OCI-M1 (cell line): ENCODE data around the gene TFEB.
A peak's percentile ranks its signal among the peaks of the same experiment; 100 is the strongest.
"Not testable (repeated sequence)": the region's sequence is repeated elsewhere in the genome, so short reads cannot be mapped to it uniquely, and the experiment has no call there.

Experiments used
- DNase-seq: peaks from one replicate; lab custom pipeline; 2025; lab: John Stamatoyannopoulos, UW

Gene TFEB

DNA sequence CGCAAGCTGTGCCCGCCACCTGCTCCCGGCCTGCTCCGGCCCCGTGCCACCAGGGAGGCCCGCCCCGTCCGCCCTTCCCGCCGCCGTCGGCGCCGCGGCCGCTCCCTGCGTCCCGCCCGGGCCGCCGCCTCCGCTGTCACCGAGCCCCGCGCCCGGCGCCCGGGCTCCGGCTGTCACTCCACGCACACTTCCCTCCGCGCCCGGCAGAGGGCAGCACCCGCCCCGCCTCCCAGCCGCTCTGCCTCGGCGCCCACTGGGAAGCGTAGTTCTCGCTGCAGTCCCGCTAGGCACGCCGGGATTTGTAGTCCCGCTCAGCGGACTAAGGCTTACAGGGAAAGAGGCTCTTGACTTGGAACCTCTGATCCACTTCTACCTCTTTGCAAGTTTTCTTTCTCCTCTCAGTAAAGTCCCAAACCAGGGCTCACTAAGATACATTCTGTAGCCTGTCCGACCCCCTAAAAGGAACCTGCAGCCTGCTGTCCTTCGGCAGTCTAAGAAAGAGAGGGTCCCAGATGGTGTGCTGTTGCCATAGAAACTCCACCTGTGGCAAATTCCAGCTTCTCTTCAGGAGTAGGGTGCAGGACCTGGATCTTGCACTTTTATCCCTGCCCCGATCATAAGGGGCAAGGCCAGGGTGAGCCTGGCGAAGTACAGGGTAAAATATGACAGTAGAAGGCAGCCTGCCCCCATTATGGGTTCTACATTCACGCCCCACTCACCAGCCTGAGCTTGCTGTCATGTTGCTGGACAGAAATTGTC is at the start of gene TFEB:
Gene TFEB (minus strand): TSS at position 182 of the 759 bp plus-strand sequence. CDS start 44,395 bp downstream, outside the sequence.
- DNase-seq, result peak; percentile 96

DNA sequence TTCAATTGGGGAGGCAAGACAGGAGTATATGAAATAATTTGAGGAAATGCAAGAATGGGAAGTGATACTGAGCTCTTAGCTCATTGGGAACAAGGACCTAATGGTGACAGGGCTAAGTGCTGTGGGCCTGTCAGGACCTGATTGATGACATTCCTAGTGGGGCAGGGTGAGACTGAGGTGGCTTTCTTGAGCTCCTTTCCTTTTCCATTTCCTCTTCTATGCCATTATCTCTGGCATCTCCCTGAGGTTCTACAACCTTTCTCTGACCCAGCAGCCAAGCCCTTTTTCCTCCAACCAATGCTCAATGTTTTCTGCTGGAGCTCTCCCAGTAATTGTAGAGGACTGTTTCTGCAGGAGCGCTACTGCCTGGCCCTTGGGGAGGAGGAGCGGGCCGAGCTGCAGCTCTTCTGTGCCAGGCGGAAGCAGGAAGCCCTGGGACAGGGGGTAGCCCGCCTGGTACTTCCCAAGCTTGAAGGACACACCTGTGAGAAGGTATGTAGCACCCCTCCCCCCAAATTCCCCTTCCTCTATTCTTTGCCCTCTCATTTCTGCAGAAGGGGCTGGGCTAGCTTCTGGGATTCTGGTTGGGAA is 49.3 kb upstream of the TFEB start:
- no peak for DNase-seq

DNA sequence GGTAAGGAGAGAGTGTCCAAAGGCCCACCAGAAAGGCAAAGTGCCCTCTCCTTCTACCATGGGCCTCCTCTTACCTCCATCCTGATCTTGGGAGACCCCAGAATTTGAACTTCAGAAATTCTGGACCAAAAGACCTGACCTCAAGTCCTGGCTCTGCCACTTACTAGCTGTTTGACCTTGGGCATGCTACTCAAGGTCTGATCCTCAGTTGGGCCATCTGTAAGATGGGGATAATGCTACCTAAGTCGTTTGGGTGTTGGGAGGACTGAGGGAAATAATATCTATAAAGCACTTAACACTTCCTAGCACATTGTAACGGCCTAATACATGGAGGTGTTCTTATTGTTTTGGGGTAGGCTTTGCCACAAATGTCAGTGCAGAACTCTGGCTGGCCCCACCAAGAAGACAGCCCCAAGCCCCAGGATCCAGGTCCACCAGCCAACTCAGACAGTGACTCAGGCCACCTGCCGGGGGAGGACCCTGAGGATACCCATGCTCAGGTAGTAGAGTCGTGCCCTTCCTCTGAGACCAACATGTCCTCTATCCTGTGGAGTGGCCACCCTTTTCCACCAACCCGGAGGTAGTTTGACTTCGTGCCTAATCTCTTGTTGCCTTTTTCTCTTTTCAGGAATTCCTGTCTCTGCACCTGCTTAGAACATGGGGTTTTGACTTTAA is 47.8 kb upstream of the TFEB start:
- DNase-seq, result no peak

DNA sequence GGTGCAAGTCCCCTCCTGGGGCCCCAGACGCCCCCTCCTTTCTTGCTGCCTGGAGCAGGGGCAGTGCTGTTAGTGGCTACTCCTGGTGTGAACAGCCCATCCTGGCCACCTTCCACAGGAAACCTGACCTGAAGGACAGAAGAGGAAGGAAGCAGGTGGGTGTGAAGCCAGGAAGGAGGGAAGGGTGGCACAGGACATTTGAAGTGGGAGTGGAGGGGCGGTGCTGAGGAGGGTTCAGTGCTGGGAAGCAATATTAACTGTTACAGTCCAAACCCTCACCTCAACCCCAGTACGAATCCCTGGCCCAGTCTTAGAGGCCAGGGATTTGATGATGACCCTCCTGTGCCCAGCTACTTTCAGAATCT is 45.9 kb upstream of the TFEB start:
- DNase-seq, result no peak

DNA sequence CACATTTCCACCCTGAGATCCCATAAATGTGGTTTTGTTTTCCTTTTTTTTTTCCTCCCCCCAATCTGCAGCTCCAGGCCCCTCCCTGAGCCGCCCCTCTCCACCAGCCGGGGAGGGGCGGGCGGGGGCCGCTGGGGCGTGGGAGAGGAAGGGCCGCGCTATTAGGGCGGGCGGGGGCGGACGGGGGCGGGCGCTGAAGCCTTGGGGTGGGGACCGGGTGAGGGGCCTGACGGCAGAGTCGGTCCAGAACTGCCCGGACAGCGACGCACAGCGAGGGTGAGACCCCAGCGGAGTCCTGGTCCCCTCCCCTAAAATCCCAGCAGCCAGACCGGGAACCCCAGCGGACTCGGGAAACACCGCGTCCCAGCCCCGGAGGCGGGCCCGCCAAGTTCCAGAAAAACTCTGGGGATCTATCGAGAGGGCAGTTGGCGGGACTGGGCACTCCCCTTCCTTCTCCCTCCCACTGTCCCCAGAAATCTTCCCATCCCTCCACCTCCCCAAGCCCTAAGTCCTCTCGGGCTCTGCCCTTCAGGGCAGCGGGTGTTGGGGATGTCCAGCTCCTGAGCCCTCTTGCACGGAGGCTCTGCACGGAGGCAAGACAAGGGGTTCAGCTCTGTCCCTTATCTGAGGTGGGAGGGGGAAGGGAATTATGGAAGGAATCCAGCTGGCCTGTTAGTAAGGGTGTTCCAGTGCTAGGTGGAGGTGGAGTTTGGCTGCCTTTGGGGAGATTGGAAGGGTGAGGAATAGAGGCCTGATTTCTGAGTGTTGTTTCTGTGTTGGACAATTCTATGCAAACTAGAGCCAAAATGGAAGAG is 45.4 kb upstream of the TFEB start, which contains the start of gene PRICKLE4:
Gene PRICKLE4 (plus strand): TSS at position 232 of the 815 bp plus-strand sequence. CDS start 2,692 bp downstream, outside the sequence.
- peak; percentile 68 for DNase-seq

- DNase-seq, result peak; percentile 99
Observed at GRCh38 chr6:41779788-41780550, 44.6 kb upstream of the TFEB start, which contains the start of gene FRS3. FRS3 (minus strand) TSS chr6:41779900; CDS start chr6:41776987, 2,913 bp downstream.

DNA sequence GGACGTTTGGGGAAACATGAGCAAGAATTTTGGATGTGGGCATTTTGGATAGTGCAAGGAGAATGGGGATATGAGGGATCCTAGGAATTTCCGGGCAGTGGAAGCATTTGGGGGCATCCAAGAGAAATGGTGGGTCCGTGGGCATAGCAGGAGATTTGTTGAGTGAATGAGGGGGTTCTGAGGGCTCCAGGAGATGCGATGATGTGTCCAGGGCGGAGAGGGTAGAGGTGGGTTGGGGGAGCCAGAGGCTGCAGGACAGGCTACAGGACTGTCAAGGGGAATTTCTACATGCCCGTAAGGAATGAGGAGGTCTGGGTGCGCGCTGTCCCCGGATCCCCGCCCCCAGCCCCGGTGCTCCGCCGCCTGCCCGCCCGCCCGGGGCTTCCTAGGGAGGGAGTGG is 43.9 kb upstream of the TFEB start:
- DNase-seq, result no peak

DNA sequence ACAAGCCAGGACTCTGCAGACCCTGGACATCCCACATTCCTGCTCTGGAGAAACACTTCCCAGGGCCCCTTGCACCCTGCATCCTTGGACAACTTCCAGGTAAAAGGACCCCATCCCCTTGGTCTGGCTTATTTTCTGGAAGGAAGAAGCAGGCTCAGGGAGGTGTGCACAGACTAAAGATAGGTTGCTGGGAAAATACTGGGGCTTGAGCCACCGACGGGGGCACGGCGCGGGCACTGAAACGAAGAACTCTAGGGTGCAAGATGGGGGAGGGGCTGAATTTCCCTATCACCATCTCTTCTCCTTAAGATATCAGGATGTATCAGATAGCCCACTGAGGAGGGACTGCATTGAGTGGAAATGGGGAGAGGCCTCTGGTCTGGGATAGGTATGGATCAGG is 43.5 kb upstream of the TFEB start:
- no peak for DNase-seq

- no peak for DNase-seq
Observed at GRCh38 chr6:41777551-41778285, 42.3 kb upstream of the TFEB start.

- DNase-seq, result no peak
Observed at GRCh38 chr6:41775293-41775882, 40.0 kb upstream of the TFEB start.

GRCh38 chr6:41774841-41775240 is 39.4 kb upstream of the TFEB start:
- DNase-seq, result no peak

GRCh38 chr6:41771058-41771983 is 35.9 kb upstream of the TFEB start:
- DNase-seq, result no peak

DNA sequence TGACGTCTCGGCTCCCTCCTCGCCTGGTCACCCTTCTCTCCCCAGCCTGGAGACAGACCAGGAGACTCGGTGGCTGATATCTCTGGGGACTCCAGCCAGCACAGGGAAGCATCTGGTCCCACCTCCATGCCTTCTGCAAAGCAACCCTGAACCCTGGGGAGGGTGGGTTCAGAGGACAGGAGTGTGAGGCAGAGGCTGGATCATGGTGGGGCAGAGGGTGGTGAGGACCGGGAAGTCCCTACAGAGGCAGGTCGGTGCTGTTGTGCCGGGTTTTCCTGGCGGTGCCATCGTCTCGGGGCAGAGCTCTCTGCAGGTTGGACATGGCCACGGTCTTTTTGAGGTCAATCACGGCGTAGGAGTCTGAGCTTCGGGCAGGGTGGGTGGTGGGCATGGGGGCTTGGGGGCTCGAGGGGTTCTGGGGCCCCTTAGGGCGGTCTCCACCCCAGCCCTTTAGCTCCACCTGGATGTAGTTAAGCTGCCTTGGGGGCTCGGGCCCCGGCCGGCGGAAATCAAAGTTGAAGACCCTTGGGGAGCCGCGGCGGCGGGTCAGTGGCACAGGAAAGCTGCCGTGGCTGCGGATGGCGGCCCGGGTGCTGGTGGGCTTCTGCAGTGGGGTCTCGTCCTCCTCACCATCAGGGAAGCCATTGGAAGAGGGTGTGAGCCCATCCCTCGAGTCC is 35.1 kb upstream of the TFEB start:
- no peak for DNase-seq

- DNase-seq, result no peak
Observed at GRCh38 chr6:41769376-41769775, 34.0 kb upstream of the TFEB start.

DNA sequence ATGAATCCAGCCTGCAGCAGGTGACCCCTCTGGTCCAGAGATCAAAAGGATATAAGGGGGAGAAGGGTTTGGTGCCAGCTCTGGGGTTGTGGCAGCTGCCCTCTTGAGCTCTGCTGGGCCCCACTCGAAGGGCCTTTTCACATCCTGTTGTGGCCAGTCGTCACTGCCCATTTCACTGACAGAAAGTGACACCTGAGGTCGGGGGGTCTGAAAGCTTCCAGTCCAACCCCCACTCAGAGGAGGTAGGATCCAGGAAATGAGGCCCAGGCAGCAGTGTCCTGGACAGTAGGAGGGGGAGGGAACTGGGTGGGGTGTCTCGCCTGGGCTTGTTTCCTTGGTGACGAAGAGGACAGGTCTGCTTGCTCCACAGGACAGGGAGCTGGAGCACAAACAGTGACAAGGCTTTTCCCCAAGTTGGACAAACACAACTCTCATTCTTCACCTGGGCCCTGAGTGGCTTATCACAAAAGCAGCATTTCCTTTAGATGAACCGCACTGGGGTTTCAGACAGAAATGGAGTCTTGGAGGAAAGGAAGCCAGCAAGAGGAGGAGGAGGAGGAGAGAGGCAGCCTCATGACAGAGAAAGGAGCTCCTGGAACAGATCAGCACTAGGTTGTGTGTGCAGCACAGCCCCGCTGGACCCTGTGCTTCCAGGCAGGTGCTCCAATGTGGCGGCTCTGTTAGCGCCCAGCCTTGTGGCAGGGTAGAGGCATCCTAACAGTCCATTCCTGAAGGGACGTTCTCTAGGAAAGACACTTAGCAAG is 33.3 kb upstream of the TFEB start:
- DNase-seq, result no peak

GRCh38 chr6:41767112-41767833 is 31.9 kb upstream of the TFEB start:
- DNase-seq, result peak; percentile 95

- DNase-seq, result not testable (repeated sequence)
Observed at GRCh38 chr6:41766043-41766664, 30.7 kb upstream of the TFEB start.
